CD14-positive monocyte (primary cell): ENCODE measurements around the gene INSYN2B. TPM values are rescaled to one million over a fixed set of nuclear protein-coding genes. Genes with fewer than 3 reads are reported as not detected.

Experiments used
- DNase-seq, 3 donors: peaks; one replicate each; pipeline ENCODE4 v3.0.0-alpha.2; 2011 to 2022
- H2AFZ ChIP-seq: 2 replicates; pipeline ENCODE4 v1.6.0; 2012; ENCODE audit warnings: mild to moderate bottlenecking, low read depth, low read length, inconsistent platforms; ENCODE audit not compliant: insufficient read depth, poor library complexity, severe bottlenecking
- H3K27ac ChIP-seq, 2 donors: 1 replicate in 1 of 2; 2 replicates in 1 of 2; pipeline ENCODE4 v1.5.1; 2012 to 2013; ENCODE audit warnings: low read length in 2 of 2, control low read depth in 1 of 2, inconsistent platforms in 1 of 2, low read depth in 1 of 2, mild to moderate bottlenecking in 1 of 2
- H3K27me3 ChIP-seq, 2 donors: one replicate each; pipeline versions ENCODE4 v1.6.0 to v1.6.1; 2011 to 2013; ENCODE audit warnings: low read length in 2 of 2; ENCODE audit not compliant: control insufficient read depth in 2 of 2, insufficient read depth in 2 of 2
- H3K36me3 ChIP-seq, 2 donors: replicated peaks in 1 of 2; 1 replicate in 1 of 2; 2 replicates in 1 of 2; pipeline versions ENCODE4 v1.5.1 to v1.6.1; 2012 to 2013; ENCODE audit warnings: low read length in 2 of 2, control low read depth in 1 of 2, inconsistent platforms in 1 of 2, mild to moderate bottlenecking in 1 of 2; ENCODE audit not compliant: insufficient read depth in 2 of 2, control insufficient read depth in 1 of 2
- H3K4me1 ChIP-seq, 2 donors: 1 replicate in 1 of 2; 2 replicates in 1 of 2; pipeline versions ENCODE4 v1.5.1 to v1.6.1; 2012 to 2013; ENCODE audit warnings: low read length in 2 of 2, control low read depth in 1 of 2, inconsistent platforms in 1 of 2, mild to moderate bottlenecking in 1 of 2, moderate library complexity in 1 of 2; ENCODE audit not compliant: insufficient read depth in 2 of 2, control insufficient read depth in 1 of 2
- H3K4me2 ChIP-seq: replicated peaks from 2 replicates; pipeline ENCODE3; 2012; ENCODE audit warnings: low read length, moderate library complexity, mild to moderate bottlenecking; ENCODE audit not compliant: poor library complexity, severe bottlenecking; ENCODE audit errors: extremely low read depth
- H3K4me3 ChIP-seq, 3 experiments: fragments of 200-600 bp in 1 of 3; sonication (generic) in 1 of 3; replicated peaks in 1 of 3; 1 replicate in 2 of 3; 2 replicates in 1 of 3; pipeline ENCODE4 v1.5.1; 2011 to 2013; ENCODE audit warnings: low read length in 3 of 3, mild to moderate bottlenecking in 3 of 3, control low read depth in 2 of 3, low read depth in 2 of 3, inconsistent platforms in 1 of 3, moderate library complexity in 1 of 3
- H3K79me2 ChIP-seq: 2 replicates; pipeline ENCODE4 v1.6.0; 2012; ENCODE audit warnings: mild to moderate bottlenecking, control low read depth, inconsistent platforms, low read length, moderate library complexity; ENCODE audit not compliant: insufficient read depth
- H3K9ac ChIP-seq: 2 replicates; pipeline ENCODE4 v1.6.0; 2017; ENCODE audit warnings: low read length, mild to moderate bottlenecking; ENCODE audit not compliant: insufficient read depth, poor library complexity, severe bottlenecking
- H3K9me3 ChIP-seq, 2 donors: replicated peaks in 1 of 2; 1 replicate in 1 of 2; 2 replicates in 1 of 2; pipeline versions ENCODE4 v1.5.1 to v1.6.1; 2012 to 2013; ENCODE audit warnings: low read length in 2 of 2, control low read depth in 1 of 2; ENCODE audit not compliant: control insufficient read depth in 1 of 2, insufficient read depth in 1 of 2
- H4K20me1 ChIP-seq: 2 replicates; pipeline ENCODE4 v1.6.0; 2012; ENCODE audit warnings: mild to moderate bottlenecking, low read length, control low read depth, moderate library complexity; ENCODE audit not compliant: insufficient read depth
- H3K27ac Mint-ChIP-seq, 7 donors: one replicate each; pipeline ENCODE4 v1.8.0; 2020; ENCODE audit warnings: mild to moderate bottlenecking in 7 of 7, mixed read lengths in 7 of 7, moderate library complexity in 6 of 7, inconsistent platforms in 2 of 7
- H3K27me3 Mint-ChIP-seq, 3 donors: one replicate each; pipeline ENCODE4 v1.8.0; 2021 to 2022; ENCODE audit warnings: low read depth in 3 of 3, mild to moderate bottlenecking in 3 of 3, mixed read lengths in 3 of 3, moderate library complexity in 3 of 3, inconsistent platforms in 1 of 3
- H3K36me3 Mint-ChIP-seq, 2 donors: one replicate each; pipeline ENCODE4 v1.8.0; 2020; ENCODE audit warnings: mixed read lengths in 2 of 2, inconsistent platforms in 1 of 2, mild to moderate bottlenecking in 1 of 2
- H3K4me1 Mint-ChIP-seq: one replicate; pipeline ENCODE4 v1.8.0; 2020; ENCODE audit warnings: mild to moderate bottlenecking, mixed read lengths
- H3K4me3 Mint-ChIP-seq, 2 donors: one replicate each; pipeline ENCODE4 v1.8.0; 2020; ENCODE audit warnings: mild to moderate bottlenecking in 2 of 2, mixed read lengths in 2 of 2, moderate library complexity in 1 of 2
- H3K9me3 Mint-ChIP-seq, 7 donors: one replicate each; pipeline ENCODE4 v1.8.0; 2020 to 2022; ENCODE audit warnings: mixed read lengths in 7 of 7, mild to moderate bottlenecking in 6 of 7, moderate library complexity in 6 of 7, inconsistent platforms in 2 of 7
- CTCF ChIP-seq: fragments of 200-600 bp; IDR thresholded peaks from one replicate; pipeline ENCODE4 v1.8.0; 2022; ENCODE audit warnings: antibody characterized with exemption, mild to moderate bottlenecking
- WGBS: methylation state at CpG from one replicate; pipeline ENCODE4 v1.1.5; 2013; ENCODE audit warnings: missing lambda C conversion rate; ENCODE audit not compliant: insufficient coverage; 5-methylcytosine and 5-hydroxymethylcytosine counted together
- intact Hi-C, 2 donors: fragments of 100-400 bp; cut with micrococcal nuclease; formaldehyde crosslinking; loops; one replicate each; pipeline versions ENCODE4 v1.15.0 to v1.15.1; 2023
- polyA plus RNA-seq, 3 donors: library from polyadenylated mRNA; depleted of rRNA in 1 of 3; unstranded in 2 of 3; stranded (reverse) in 1 of 3; fragments of 300-500 nt in 2 of 3; fragments of >200 nt in 1 of 3; fragmentation: Illumina TruSeq in 2 of 3; gene quantifications; 1 replicate in 2 of 3; 2 replicates in 1 of 3; pipeline ENCODE4 v1.2.3, GENCODE V29; 2012 to 2021

The INSYN2B gene
- polyA plus RNA-seq, 3 donors: 0.17 TPM; not detected in 2

- Histone ChIP-seq H3K36me3 (peaks cover 34 to 68% of the 10 kb centered on the region in 2 donors), H3K4me1 (no peaks in the 10 kb centered on the region), H3K4me3 (no peak overlapping the region), H3K9me3 (no peaks in the 10 kb centered on the region), H3K79me2 (no peaks in the 10 kb centered on the region), H2AFZ (no peak overlapping the region), H3K27ac (no peak overlapping the region), H3K9ac (no peak overlapping the region), H3K4me2 (no peak overlapping the region), H4K20me1 (peaks cover 98% of the 10 kb centered on the region), H3K27me3 (no peaks in the 10 kb centered on the region)
- Mint-ChIP-seq H3K27ac (no peak overlapping the region), H3K36me3 (peaks cover 36 to 73% of the 10 kb centered on the region in 2 donors), H3K4me3 (no peak overlapping the region), H3K27me3 (peaks cover 0 to 2% (median 0%) of the 10 kb centered on the region in 3 donors), H3K9me3 (no peaks in the 10 kb centered on the region), H3K4me1 (peaks cover 15% of the 10 kb centered on the region)
- no CpG with 5 or more reads among the region's 3 CpGs for WGBS
- intact Hi-C loops: no loop called here
- no peak for TF ChIP-seq CTCF
- no peak for DNase-seq
Observed at GRCh38 chr5:169973056-169973455, 7.2 kb downstream of the INSYN2B start.

- H3K27ac ChIP-seq: no peak overlapping the region
- H2AFZ ChIP-seq: no peak overlapping the region
- Mint-ChIP-seq H3K9me3 (no peaks in the 10 kb centered on the region), H3K27ac (no peak overlapping the region), H3K4me1 (peaks cover 15% of the 10 kb centered on the region), H3K4me3 (no peak overlapping the region), H3K36me3 (peaks cover 41 to 73% of the 10 kb centered on the region in 2 donors), H3K27me3 (peaks cover 0 to 2% (median 0%) of the 10 kb centered on the region in 3 donors)
- intact Hi-C loops: no loop called here
- DNase-seq: no peak
- H3K79me2 ChIP-seq: no peaks in the 10 kb centered on the region
- no peak overlapping the region for H3K4me3 ChIP-seq
- H3K27me3 ChIP-seq: no peaks in the 10 kb centered on the region
- 100% methylated on average over 1 of the region's 1 CpG for WGBS
- peaks cover 29 to 67% of the 10 kb centered on the region in 2 donors for H3K36me3 ChIP-seq
- no peaks in the 10 kb centered on the region for H3K9me3 ChIP-seq
- no peak overlapping the region for H3K4me2 ChIP-seq
- TF ChIP-seq CTCF: no peak
- H3K9ac ChIP-seq: no peak overlapping the region
- H3K4me1 ChIP-seq: no peaks in the 10 kb centered on the region
- peaks cover 98% of the 10 kb centered on the region for H4K20me1 ChIP-seq
Observed at GRCh38 chr5:169971780-169972179, 8.5 kb downstream of the INSYN2B start.
